HG03280 (cell line): ENCODE results near the gene RAB6B.

ENCODE experiments used
- ATAC-seq: cut with Tn5 transposase; IDR thresholded peaks from one replicate; pipeline ENCODE4 v1.9.1; 2021; ENCODE audit warnings: mild to moderate bottlenecking, moderate library complexity; ENCODE audit not compliant: unreplicated experiment

The RAB6B gene

GRCh38 chr3:133896002-133896761 is 500 bp upstream of the RAB6B start:
- ATAC-seq, result no peak

GRCh38 chr3:133894353-133895207 is 1.1 kb downstream of the RAB6B start:
- ATAC-seq, result no peak

- ATAC-seq, result no peak
Observed at GRCh38 chr3:133893683-133894352, 1.9 kb downstream of the RAB6B start.

GRCh38 chr3:133892541-133893231 is 3.0 kb downstream of the RAB6B start:
- no peak for ATAC-seq

GRCh38 chr3:133891662-133892378 is 3.9 kb downstream of the RAB6B start:
- no peak for ATAC-seq

GRCh38 chr3:133890972-133891644 is 4.6 kb downstream of the RAB6B start:
- ATAC-seq, result no peak

- no peak for ATAC-seq
Observed at GRCh38 chr3:133890037-133890436, 5.6 kb downstream of the RAB6B start.

GRCh38 chr3:133888726-133889340 is 6.8 kb downstream of the RAB6B start:
- no peak for ATAC-seq

GRCh38 chr3:133887803-133888703 is 7.6 kb downstream of the RAB6B start:
- no peak for ATAC-seq

- ATAC-seq, result no peak
Observed at GRCh38 chr3:133887074-133887802, 8.4 kb downstream of the RAB6B start.

- ATAC-seq, result no peak
Observed at GRCh38 chr3:133886031-133886722, 9.5 kb downstream of the RAB6B start.

GRCh38 chr3:133884887-133885711 is 10.6 kb downstream of the RAB6B start:
- no peak for ATAC-seq

- ATAC-seq, result no peak
Observed at GRCh38 chr3:133884054-133884886, 11.4 kb downstream of the RAB6B start.

- no peak for ATAC-seq
Observed at GRCh38 chr3:133883641-133884040, 12.0 kb downstream of the RAB6B start.

- ATAC-seq, result no peak
Observed at GRCh38 chr3:133882986-133883586, 12.6 kb downstream of the RAB6B start.
